HG03460 (cell line): Measurements from ENCODE around the gene SMC4.
"Not testable (repeated sequence)": the region's sequence is repeated elsewhere in the genome, so short reads cannot be mapped to it uniquely, and the experiment has no call there.

Experiments used
- ATAC-seq: cut with Tn5 transposase; IDR thresholded peaks from one replicate; pipeline ENCODE4 v1.9.1; 2021; ENCODE audit not compliant: unreplicated experiment

The SMC4 gene

GRCh38 chr3:160399125-160400029, at the start of gene SMC4, which contains the start of gene IFT80:
Gene SMC4 (plus strand): TSS chr3:160399650. CDS start chr3:160400827, 1,177 bp downstream.
Gene IFT80 (minus strand): TSS chr3:160399225. CDS start chr3:160384600, 14,625 bp downstream.
- peak; percentile 94 for ATAC-seq

GRCh38 chr3:160355826-160356225, 43.6 kb upstream of the SMC4 start:
- ATAC-seq: no peak

- ATAC-seq: not testable (repeated sequence)
These were observed 36.6 kb upstream of the SMC4 start for GRCh38 chr3:160362896-160363295.

GRCh38 chr3:160365869-160366522, 33.5 kb upstream of the SMC4 start:
- ATAC-seq: no peak

- ATAC-seq: peak; percentile 75
These were observed 30.6 kb upstream of the SMC4 start for GRCh38 chr3:160368804-160369203.

- no peak for ATAC-seq
These were observed 29.7 kb upstream of the SMC4 start for GRCh38 chr3:160369784-160370183.

GRCh38 chr3:160370987-160371857, 28.2 kb upstream of the SMC4 start:
- no peak for ATAC-seq

- no peak for ATAC-seq
These were observed 26.7 kb upstream of the SMC4 start for GRCh38 chr3:160372780-160373179.

- ATAC-seq: no peak
These were observed 25.8 kb upstream of the SMC4 start for GRCh38 chr3:160373655-160374054.

- no peak for ATAC-seq
These were observed 25.0 kb upstream of the SMC4 start for GRCh38 chr3:160374472-160374871.

GRCh38 chr3:160374925-160375324, 24.5 kb upstream of the SMC4 start:
- ATAC-seq: no peak

GRCh38 chr3:160376681-160377080, 22.8 kb upstream of the SMC4 start:
- ATAC-seq: no peak

GRCh38 chr3:160378331-160379109, 20.9 kb upstream of the SMC4 start:
- no peak for ATAC-seq

- no peak for ATAC-seq
These were observed 19.7 kb upstream of the SMC4 start for GRCh38 chr3:160379628-160380214.

GRCh38 chr3:160381470-160381869, 18.0 kb upstream of the SMC4 start:
- ATAC-seq: no peak

- no peak for ATAC-seq
These were observed 14.7 kb upstream of the SMC4 start for GRCh38 chr3:160384639-160385318.

- ATAC-seq: no peak
These were observed 8.8 kb upstream of the SMC4 start for GRCh38 chr3:160390565-160391138.

- ATAC-seq: no peak
These were observed 6.7 kb upstream of the SMC4 start for GRCh38 chr3:160392798-160393197.
